GM10248 (cell line): ENCODE measurements around the gene AATF.

ENCODE experiments used
- CTCF ChIA-PET: fragments of 300-600 bp; sonication (Branson Sonifier 250); formaldehyde crosslinking; extraction: SDS; loops from one replicate; lab custom pipeline; 2021; ENCODE audit warnings: antibody characterized with exemption; lab: Yijun Ruan, JAX
- POLR2A ChIA-PET: fragments of 350-650 bp; sonication (Branson Sonifier 250); formaldehyde crosslinking; extraction: SDS; loops from one replicate; lab custom pipeline; 2020; ENCODE audit warnings: antibody characterized with exemption; lab: Yijun Ruan, JAX
- DNase-seq: peaks from one replicate; pipeline ENCODE4 v3.0.0; 2012; ENCODE audit errors: extremely low spot score
- CTCF ChIP-seq: IDR thresholded peaks from 2 replicates; pipeline ENCODE4 v1.5.1; 2012; ENCODE audit warnings: mild to moderate bottlenecking, low read depth; ENCODE audit errors: extremely low read depth, missing control alignments, control extremely low read depth

AATF gene

GRCh38 chr17:36989173-36989572 lies 40.4 kb downstream of the AATF start:
- no peak for DNase-seq
- TF ChIP-seq CTCF, result no peak
- ChIA-PET POLR2A (no interaction called here), CTCF (interaction anchor here (1.4 kb wide), 1 partner anchor 18 kb away, joined by 3 read pairs; no protein-coding TSS in a partner anchor)

- no peak for DNase-seq
- CTCF ChIA-PET, result interaction anchor here (1.4 kb wide), 1 partner anchor 16 kb away, joined by 3 read pairs; no protein-coding TSS in a partner anchor
- POLR2A ChIA-PET, result no interaction called here
- TF ChIP-seq CTCF, result no peak
Observed at GRCh38 chr17:36992701-36993100, 43.9 kb downstream of the AATF start.

- POLR2A ChIA-PET, result no interaction called here
- DNase-seq, result no peak
- no peak for TF ChIP-seq CTCF
- CTCF ChIA-PET, result interaction anchor here (1.4 kb wide), 2 partner anchors 17 to 54 kb away, joined by 3 to 6 read pairs; no protein-coding TSS in a partner anchor
Observed at GRCh38 chr17:36993227-36993626, 44.5 kb downstream of the AATF start.

- CTCF ChIA-PET, result interaction anchor here (1.4 kb wide), 1 partner anchor 53 kb away, joined by 6 read pairs; no protein-coding TSS in a partner anchor
- no peak for DNase-seq
- POLR2A ChIA-PET, result no interaction called here
- no peak for TF ChIP-seq CTCF
Observed at GRCh38 chr17:36994438-36994837, 45.7 kb downstream of the AATF start.

GRCh38 chr17:36999471-36999870 lies 50.7 kb downstream of the AATF start:
- POLR2A ChIA-PET, result no interaction called here
- CTCF ChIA-PET, result no interaction called here
- no peak for DNase-seq
- TF ChIP-seq CTCF, result no peak

GRCh38 chr17:37016780-37017179 lies 68.0 kb downstream of the AATF start:
- CTCF ChIA-PET, result interaction anchor here (1.4 to 1.8 kb wide), 3 partner anchors 9 to 31 kb away, joined by 4 read pairs; no protein-coding TSS in a partner anchor
- POLR2A ChIA-PET, result no interaction called here
- TF ChIP-seq CTCF, result no peak
- no peak for DNase-seq
